Stimulated activated CD8-positive, alpha-beta memory T cell treated with anti-CD3 and anti-CD28 coated beads, Interleukin-4, amount 100 ng/mL, for 48 hours (primary cell): ENCODE measurements around the gene MVK.

ENCODE experiments used
- DNase-seq: peaks from one replicate; pipeline ENCODE4 v3.0.0-alpha.2; 2020

Gene MVK

GRCh38 chr12:109567967-109568366 is 5.6 kb upstream of the MVK start:
- no peak for DNase-seq

DNA sequence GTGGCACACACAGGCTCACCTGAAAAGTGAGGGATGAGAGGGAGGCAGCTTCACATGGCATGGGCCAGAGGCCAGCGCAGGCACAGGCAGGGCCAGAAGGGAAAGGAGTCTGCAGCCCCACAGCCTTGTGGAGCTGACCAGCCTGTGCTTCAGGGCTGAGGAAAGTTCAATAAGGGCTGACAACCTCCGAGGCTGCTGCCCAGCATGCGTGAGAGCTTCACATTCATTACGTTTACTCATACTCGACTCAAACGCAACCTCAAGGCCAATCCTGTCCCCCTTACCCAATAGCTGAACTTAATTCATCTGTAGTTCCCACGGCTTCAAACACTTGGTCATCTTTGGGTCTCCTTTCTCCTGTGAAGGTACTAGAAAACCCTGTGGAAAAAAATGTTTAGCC is 5.1 kb upstream of the MVK start:
- no peak for DNase-seq

DNA sequence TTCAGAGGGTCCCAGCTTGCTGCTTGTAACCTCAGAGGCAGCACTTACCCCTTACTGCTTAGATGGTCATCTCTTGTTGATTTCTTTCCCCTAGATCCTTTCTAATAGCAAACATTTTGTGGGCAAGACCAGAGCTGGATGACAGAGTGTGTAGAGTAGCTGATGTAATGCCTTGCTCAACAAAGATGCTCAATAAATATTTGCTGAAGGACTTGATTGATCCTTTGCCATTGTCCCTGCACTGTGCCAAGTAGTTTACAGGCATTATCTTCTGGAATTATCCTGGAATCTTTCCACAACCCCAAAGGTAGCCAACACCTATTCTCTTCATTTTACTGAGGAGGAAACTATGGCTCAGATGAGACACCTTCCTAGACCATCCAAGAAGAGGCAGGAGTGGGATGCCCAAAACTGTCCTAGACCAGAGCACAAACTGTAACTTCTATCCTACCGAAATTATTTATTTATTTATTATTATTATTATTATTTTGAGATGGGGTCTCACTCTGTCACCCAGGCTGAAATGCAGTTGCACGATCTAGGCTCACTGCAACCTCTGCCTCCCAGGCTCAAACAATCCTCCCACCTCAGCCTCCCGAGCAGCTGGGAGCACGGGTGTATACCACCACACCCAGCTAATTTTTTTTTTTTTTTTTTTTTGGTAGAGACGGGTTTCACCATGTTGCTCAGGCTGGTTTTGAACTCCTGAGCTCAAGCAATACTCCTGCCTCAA is 1.7 kb upstream of the MVK start:
- DNase-seq = no peak

DNA sequence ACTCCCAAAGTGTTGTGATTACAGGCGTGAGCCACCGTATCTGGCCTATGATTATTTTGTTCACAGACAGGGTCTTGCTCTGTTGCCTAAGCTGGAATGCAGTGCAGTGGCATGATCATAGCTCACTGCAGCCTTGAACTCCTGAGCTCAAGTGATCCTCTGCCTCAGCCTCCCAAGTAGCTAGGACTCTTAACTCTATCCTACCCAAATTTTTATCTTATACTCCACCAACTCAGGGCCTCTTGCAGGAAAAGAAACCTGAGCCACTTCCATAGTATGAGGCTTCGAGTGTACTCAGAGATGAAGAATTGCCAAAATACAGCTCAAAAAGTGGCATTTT is 1.1 kb upstream of the MVK start:
- DNase-seq = no peak

DNA sequence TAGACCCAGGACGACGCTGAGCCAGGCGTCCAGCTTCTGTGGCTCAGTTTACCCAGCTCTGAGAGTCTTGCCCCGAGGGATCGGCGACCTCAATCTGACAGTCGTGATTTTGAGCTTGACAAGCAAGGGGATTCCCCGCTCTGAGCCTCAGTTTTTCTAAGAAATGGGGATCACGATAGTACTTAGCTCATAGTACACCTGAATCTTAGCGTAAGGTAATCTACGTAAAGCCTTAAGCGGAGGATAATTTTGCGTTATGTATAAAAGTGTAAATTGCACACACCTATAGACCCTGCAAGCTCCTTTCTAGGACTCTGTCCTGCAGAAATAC is 285 bp downstream of the MVK start:
- DNase-seq = no peak

DNA sequence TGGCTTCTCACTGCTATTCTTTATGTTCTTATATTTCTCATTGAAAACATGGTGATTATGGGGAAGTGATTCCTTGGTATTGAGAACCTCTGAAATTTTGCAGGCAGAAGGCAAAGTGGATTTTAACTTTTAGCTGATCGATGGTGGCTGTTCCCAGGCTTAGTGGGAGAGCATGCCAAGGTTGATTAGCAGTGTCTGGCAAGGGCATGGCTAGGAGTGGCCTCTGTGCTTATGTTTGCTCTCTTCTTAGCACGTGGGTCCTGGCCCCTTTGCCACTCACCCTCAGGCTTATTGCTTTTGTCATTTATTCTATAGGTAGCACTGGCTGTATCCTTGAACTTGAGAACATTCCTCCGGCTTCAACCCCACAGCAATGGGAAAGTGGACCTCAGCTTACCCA is 2.1 kb downstream of the MVK start:
- DNase-seq = no peak

GRCh38 chr12:109577311-109577710 is 3.7 kb downstream of the MVK start:
- no peak for DNase-seq

GRCh38 chr12:109578330-109578927 is 4.8 kb downstream of the MVK start:
- no peak for DNase-seq

DNA sequence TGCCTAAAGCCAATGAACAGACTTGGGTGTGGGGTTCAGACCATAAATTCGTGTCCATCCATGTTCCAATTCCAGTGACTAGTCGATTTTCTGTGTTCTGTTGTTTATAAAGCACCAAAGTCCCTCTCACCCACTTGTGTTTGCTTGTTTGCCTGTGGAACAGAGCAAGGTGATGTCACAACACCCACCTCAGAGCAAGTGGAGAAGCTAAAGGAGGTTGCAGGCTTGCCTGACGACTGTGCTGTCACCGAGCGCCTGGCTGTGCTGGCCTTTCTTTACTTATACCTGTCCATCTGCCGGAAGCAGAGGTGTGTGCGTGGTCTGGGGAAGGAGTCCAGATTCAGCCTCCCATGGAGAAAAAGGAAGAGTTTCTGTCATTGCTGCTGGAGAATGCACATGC is 6.0 kb downstream of the MVK start:
- DNase-seq = no peak

- DNase-seq = no peak
Observed at GRCh38 chr12:109580272-109580671, 6.7 kb downstream of the MVK start.

DNA sequence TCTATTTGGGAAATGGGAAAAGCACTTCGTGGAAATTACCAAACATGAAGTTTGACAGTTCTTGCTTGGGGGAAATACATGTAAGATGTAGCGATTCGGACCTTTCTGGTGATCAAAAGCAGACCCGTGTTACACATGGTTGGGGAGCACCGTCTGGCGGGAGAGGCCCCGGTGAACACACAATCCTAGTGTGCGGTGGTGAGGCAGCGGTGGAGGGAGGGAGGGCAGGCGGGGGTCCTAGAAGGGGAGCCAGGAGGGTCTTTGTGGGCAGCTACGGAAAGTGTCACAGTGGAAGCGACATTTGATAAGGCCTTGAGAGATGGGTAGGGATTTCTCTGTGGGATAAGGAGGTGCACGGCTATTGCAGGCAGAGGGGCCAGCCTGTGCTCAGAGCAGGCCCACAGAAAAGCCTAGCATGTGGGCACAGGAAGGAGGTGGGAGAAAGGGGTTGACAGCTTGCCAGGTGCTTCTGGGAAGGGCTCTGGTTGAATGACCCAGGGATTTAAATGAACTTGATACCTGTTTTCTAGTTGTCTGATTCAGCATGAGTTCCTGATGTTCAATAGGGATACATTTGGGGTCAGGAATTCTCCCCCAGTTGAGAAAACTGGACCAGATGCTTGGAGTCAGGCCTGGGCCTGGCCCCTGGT is 7.2 kb downstream of the MVK start:
- no peak for DNase-seq

- no peak for DNase-seq
Observed at GRCh38 chr12:109581334-109581691, 7.7 kb downstream of the MVK start.

DNA sequence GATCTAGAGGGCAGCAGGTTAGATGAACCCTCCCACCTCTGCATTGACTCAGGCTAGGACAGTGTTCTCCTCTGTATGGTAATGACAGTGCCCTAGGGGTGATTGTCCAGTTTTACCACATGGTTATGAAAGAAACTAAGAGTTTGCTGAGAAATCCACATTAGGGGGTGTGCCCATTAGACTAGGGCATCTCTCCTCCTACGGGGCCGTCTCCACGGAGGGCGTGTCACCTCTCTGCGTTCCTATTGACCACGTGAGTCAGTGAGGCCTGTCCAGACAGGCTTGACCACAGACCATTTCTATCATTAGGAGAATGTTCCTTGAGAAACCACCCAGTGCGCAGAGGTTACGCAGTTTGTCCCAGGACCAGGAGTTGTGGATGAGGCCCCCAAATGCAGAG is 8.3 kb downstream of the MVK start:
- no peak for DNase-seq

DNA sequence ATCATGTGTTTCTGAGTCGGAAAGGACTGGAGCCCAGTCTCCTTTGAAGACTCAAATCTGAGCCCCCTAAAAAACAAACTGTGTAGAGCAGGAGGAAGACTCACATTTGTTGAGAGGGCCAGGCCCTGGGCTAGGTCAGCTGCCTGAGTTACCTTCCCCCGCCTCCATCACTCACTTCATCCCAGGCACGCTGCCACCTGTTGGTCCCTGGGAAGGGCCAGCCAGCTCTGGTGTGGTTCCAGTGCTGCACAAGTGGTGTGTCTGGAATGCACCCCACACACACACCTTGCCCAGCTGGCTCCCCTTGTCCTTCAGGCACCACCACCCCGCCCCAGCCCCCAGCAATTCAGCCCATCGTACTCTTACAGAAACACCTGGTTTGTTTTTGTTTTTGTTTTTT is 9.0 kb downstream of the MVK start:
- no peak for DNase-seq

DNA sequence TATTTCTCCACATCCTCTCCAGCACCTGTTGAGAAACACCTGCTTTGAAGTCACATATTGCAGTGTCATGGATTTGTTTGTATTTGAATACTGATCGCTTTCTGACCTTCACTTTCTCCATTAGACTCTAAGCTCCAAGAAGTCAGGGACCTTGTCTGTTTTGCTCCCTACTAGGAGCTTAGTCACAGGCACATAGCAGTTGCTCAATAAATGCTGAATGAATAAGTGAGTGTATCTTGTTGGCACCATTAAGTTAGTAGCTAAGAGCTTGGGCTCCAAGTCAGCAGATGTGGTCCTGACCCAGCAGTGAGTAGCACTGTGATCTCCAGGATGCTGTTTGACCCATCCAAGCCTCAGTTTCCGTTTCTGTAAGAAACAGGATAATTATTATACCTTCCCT is 10.1 kb downstream of the MVK start:
- DNase-seq = no peak

DNA sequence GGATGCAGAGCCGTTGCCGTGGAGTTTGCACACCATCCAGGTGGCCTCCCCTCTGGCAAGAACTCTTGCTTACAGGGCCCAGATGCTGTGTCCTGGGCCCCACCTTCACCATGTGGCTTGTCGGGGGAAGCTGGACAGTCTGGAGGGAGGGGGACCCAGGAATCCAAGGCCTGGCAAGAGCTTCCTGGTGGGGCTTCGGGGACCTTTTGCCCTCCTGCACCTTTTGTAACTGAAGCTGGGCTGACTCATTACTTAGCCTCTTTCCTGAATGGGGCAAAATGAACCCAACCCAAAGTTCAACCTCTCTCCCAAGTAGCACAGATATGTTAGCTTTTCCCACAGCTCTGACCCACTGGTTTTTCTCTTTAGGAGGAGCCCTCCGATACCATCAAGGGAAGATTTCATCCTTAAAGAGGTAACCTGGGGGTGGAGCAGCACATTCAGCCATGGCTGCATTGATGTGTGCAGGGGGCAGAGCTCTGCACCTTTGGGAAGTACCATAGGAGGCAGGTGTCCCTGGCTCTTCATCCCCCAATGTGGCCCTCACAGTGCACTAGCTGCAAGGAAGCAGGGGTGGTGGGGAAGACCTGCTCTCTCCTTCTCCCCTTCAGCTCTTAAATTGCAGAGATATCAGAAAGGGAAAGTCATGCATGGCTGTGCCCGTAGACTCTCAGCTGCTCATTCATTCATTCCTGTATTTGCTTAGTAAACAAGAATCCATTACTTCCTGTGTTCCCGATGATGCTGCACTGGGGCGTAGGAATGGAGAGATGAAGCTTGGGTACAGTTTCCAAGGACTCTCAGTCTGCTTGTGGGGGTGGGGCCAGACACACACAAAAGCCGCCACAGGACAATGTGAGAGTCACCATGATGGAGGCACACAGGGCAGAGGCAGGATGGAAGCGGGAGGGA is 13.0 kb downstream of the MVK start:
- DNase-seq = no peak

- DNase-seq = no peak
Observed at GRCh38 chr12:109587921-109588320, 14.3 kb downstream of the MVK start.

GRCh38 chr12:109588461-109589239 is 15.1 kb downstream of the MVK start:
- no peak for DNase-seq

DNA sequence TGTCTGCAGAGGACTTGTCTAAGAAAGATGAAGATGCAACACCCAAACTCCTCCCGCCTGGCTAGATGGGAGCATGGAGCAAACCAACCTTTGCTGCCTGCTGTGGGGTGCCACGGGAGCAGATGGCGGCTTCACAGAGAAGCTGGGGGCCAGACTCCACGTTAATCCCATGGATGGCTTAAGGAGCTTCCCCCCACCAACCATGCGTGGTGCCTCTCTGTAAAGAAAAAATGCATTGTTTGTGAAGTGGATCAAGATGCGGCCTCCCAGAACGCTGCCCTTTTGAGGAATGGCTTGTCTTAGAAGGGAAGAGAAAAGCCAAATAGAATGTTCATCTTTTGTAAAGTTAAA is 15.6 kb downstream of the MVK start:
- no peak for DNase-seq

GRCh38 chr12:109589691-109590245 is 16.2 kb downstream of the MVK start:
- DNase-seq = no peak

- DNase-seq = no peak
Observed at GRCh38 chr12:109590566-109590965, 17.0 kb downstream of the MVK start.

- DNase-seq = no peak
Observed at GRCh38 chr12:109591041-109591440, 17.4 kb downstream of the MVK start.
